SK-N-MC (cell line): ENCODE results near the gene ATF3.

Experiments
- EZH2 ChIP-seq: fragments of 200-600 bp; sonication (generic); IDR thresholded peaks from one replicate; pipeline ENCODE4 v1.6.1; 2017; ENCODE audit warnings: antibody characterized with exemption
- FOXP2 ChIP-seq: optimal IDR thresholded peaks from 2 replicates; pipeline ENCODE3; 2011; ENCODE audit warnings: mild to moderate bottlenecking, moderate library complexity; ENCODE audit not compliant: insufficient read depth; ENCODE audit errors: extremely low read length, control extremely low read depth
- POLR2AphosphoS5 ChIP-seq: IDR thresholded peaks from 2 replicates; pipeline ENCODE4 v1.6.1; 2012; ENCODE audit warnings: mild to moderate bottlenecking, low read depth, low read length, borderline replicate concordance

DNA sequence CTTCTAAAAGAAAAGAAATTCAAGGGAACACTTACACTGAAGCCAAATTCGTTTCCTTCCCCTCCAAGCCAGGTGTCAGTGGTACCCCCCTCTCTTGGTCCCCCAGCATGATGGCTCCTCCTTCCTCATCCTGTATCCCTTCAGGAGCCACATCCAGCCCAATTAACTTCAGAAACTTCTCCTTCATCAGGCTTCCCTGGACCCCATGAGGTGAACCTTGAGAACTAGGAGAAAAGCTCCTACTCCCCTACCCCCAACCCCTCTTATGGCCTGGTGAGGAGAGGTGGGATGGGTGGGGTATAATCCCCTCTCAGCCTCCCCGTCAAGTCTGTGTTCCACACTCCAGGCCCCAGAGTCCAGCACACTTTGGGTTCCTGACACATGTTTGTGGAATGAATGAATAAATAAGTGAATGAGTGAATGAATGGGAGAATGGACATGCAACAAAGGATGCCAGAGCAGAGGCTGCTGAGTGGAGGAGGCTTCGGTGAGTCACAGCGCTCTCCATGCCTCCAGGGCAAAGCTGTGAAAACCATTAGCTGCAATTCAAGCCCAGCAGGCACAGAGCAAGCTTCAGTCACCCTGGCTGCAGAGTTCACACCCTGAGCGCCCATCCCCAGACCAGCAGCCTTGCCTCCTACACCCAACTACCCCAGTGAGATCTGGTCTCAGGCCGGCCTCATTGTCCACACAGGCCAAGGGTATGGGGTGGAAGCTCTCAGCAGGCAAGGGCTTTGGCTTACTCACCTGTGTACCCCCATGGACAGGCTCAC is 47.3 kb downstream of the ATF3 start:
- TF ChIP-seq POLR2AphosphoS5 (no peak), EZH2 (no peak), FOXP2 (no peak)
